ENCODE results near the gene CCDC195.

CCDC195 gene

GRCh38 chr2:224747765-224748164 is 31.6 kb upstream of the CCDC195 start:
- no peaks in the 10 kb centered on the region for H3K36me3 ChIP-seq (ENCODE audit: insufficient read depth, low read length)
- TF ChIP-seq EZH2 (IDR thresholded peaks at IDR 0.05; ENCODE audit: borderline replicate concordance, low read length), result no peak
- TF ChIP-seq CTCF (IDR thresholded peaks at IDR 0.05; ENCODE audit: low read length), result no peak
- H3K4me1 ChIP-seq (ENCODE audit: insufficient read depth, low read length, severe bottlenecking), result peaks cover 11% of the 10 kb centered on the region
- H3K79me2 ChIP-seq (ENCODE audit: insufficient read depth, low read length), result no peaks in the 10 kb centered on the region
- no peak overlapping the region for H3K9ac ChIP-seq (ENCODE audit: low read length)
- H3K27me3 ChIP-seq (ENCODE audit: insufficient read depth, low read length), result no peaks in the 10 kb centered on the region; the same call in 1 of the 2 replicates
- no peaks in the 10 kb centered on the region for H3K9me2 ChIP-seq (ENCODE audit: low read depth, low read length)
- no peaks in the 10 kb centered on the region for H3K9me3 ChIP-seq (ENCODE audit: low read length)
- no peak overlapping the region for H3K4me2 ChIP-seq (ENCODE audit: low read length)
- H2AFZ ChIP-seq (ENCODE audit: low read length), result no peak overlapping the region
- H3K4me3 ChIP-seq (ENCODE audit: low read depth, low read length, poor library complexity, severe bottlenecking), result no peak overlapping the region
- no peak overlapping the region for H3K27ac ChIP-seq (ENCODE audit: low read depth, low read length, poor library complexity, severe bottlenecking)
- no peaks in the 10 kb centered on the region for H3F3A ChIP-seq (ENCODE audit: insufficient read depth, low read length)
- H4K20me1 ChIP-seq (ENCODE audit: insufficient read depth, low read length), result no peaks in the 10 kb centered on the region

- no peaks in the 10 kb centered on the region for H3F3A ChIP-seq (ENCODE audit: insufficient read depth, low read length)
- H3K9me3 ChIP-seq (ENCODE audit: low read length), result peaks cover 5% of the 10 kb centered on the region; the same call in 1 of the 2 replicates
Measured at GRCh38 chr2:224736227-224736626, 20.1 kb upstream of the CCDC195 start.

GRCh38 chr2:224734949-224735348 is 18.8 kb upstream of the CCDC195 start:
- H3K4me2 ChIP-seq (ENCODE audit: low read length), result no peak overlapping the region
- H3K36me3 ChIP-seq (ENCODE audit: insufficient read depth, low read length), result no peaks in the 10 kb centered on the region
- no peak overlapping the region for H2AFZ ChIP-seq (ENCODE audit: low read length)
- H3K9me2 ChIP-seq (ENCODE audit: low read depth, low read length), result no peaks in the 10 kb centered on the region
- H3K4me1 ChIP-seq (ENCODE audit: insufficient read depth, low read length, severe bottlenecking), result no peaks in the 10 kb centered on the region
- no peak overlapping the region for H3K9ac ChIP-seq (ENCODE audit: low read length)
- no peaks in the 10 kb centered on the region for H3F3A ChIP-seq (ENCODE audit: insufficient read depth, low read length)
- no peak overlapping the region for H3K27ac ChIP-seq (ENCODE audit: low read depth, low read length, poor library complexity, severe bottlenecking)
- H3K27me3 ChIP-seq (ENCODE audit: insufficient read depth, low read length), result no peaks in the 10 kb centered on the region
- H3K9me3 ChIP-seq (ENCODE audit: low read length), result peaks cover 5% of the 10 kb centered on the region; the same call in 1 of the 2 replicates
- H3K79me2 ChIP-seq (ENCODE audit: insufficient read depth, low read length), result no peaks in the 10 kb centered on the region
- no peak overlapping the region for H3K4me3 ChIP-seq (ENCODE audit: low read depth, low read length, poor library complexity, severe bottlenecking)
- no peaks in the 10 kb centered on the region for H4K20me1 ChIP-seq (ENCODE audit: insufficient read depth, low read length)
- TF ChIP-seq CTCF (IDR thresholded peaks at IDR 0.05; ENCODE audit: low read length), result no peak
- TF ChIP-seq EZH2 (IDR thresholded peaks at IDR 0.05; ENCODE audit: borderline replicate concordance, low read length), result no peak

More at GRCh38 chr2:224736227-224736626, 20.1 kb upstream of the CCDC195 start:
- H3K4me1 ChIP-seq (ENCODE audit: insufficient read depth, low read length, severe bottlenecking), result no peaks in the 10 kb centered on the region
- TF ChIP-seq EZH2 (IDR thresholded peaks at IDR 0.05; ENCODE audit: borderline replicate concordance, low read length), result no peak
- no peak overlapping the region for H3K27ac ChIP-seq (ENCODE audit: low read depth, low read length, poor library complexity, severe bottlenecking)
- H3K9me2 ChIP-seq (ENCODE audit: low read depth, low read length), result no peaks in the 10 kb centered on the region
- H3K79me2 ChIP-seq (ENCODE audit: insufficient read depth, low read length), result no peaks in the 10 kb centered on the region
- H3K36me3 ChIP-seq (ENCODE audit: insufficient read depth, low read length), result no peaks in the 10 kb centered on the region
- no peak overlapping the region for H3K4me3 ChIP-seq (ENCODE audit: low read depth, low read length, poor library complexity, severe bottlenecking)
- no peak overlapping the region for H2AFZ ChIP-seq (ENCODE audit: low read length)
- H4K20me1 ChIP-seq (ENCODE audit: insufficient read depth, low read length), result no peaks in the 10 kb centered on the region
- no peak overlapping the region for H3K9ac ChIP-seq (ENCODE audit: low read length)
- no peak overlapping the region for H3K4me2 ChIP-seq (ENCODE audit: low read length)
- no peaks in the 10 kb centered on the region for H3K27me3 ChIP-seq (ENCODE audit: insufficient read depth, low read length)

GRCh38 chr2:224731665-224732064 is 15.5 kb upstream of the CCDC195 start:
- no peak for TF ChIP-seq EZH2 (IDR thresholded peaks at IDR 0.05; ENCODE audit: borderline replicate concordance, low read length)
- TF ChIP-seq CTCF (IDR thresholded peaks at IDR 0.05; ENCODE audit: low read length), result no peak
- Histone ChIP-seq H3K9me3 (ENCODE audit: low read length) (peaks cover 5% of the 10 kb centered on the region; the same call in 1 of the 2 replicates), H3K4me1 (ENCODE audit: insufficient read depth, low read length, severe bottlenecking) (no peaks in the 10 kb centered on the region), H3K79me2 (ENCODE audit: insufficient read depth, low read length) (no peaks in the 10 kb centered on the region), H3K4me3 (ENCODE audit: low read depth, low read length, poor library complexity, severe bottlenecking) (no peak overlapping the region), H4K20me1 (ENCODE audit: insufficient read depth, low read length) (no peaks in the 10 kb centered on the region), H3K9ac (ENCODE audit: low read length) (no peak overlapping the region), H2AFZ (ENCODE audit: low read length) (no peak overlapping the region), H3K36me3 (ENCODE audit: insufficient read depth, low read length) (no peaks in the 10 kb centered on the region), H3K27ac (ENCODE audit: low read depth, low read length, poor library complexity, severe bottlenecking) (no peak overlapping the region), H3K4me2 (ENCODE audit: low read length) (no peak overlapping the region), H3K27me3 (ENCODE audit: insufficient read depth, low read length) (no peaks in the 10 kb centered on the region), H3F3A (ENCODE audit: insufficient read depth, low read length) (no peaks in the 10 kb centered on the region), H3K9me2 (ENCODE audit: low read depth, low read length) (no peaks in the 10 kb centered on the region)

All from OCI-LY1 (cell line).